ENCODE measurements around the gene ZNF275.

The ZNF275 gene

GRCh38 chrX:153348421-153348820, 14.5 kb downstream of the ZNF275 start:
- no peaks in the 10 kb centered on the region for H3K9me3 ChIP-seq (ENCODE audit: control insufficient read depth, insufficient read depth, low read length)
- peaks cover 2% of the 10 kb centered on the region for H3K36me3 ChIP-seq (ENCODE audit: control insufficient read depth, low read length)
- no peaks in the 10 kb centered on the region for H4K20me1 ChIP-seq (ENCODE audit: control insufficient read depth, insufficient read depth, low read depth, low read length)
- H3F3A ChIP-seq (ENCODE audit: control insufficient read depth, insufficient read depth): no peaks in the 10 kb centered on the region
- H3K4me1 ChIP-seq (ENCODE audit: control insufficient read depth, low read length): no peaks in the 10 kb centered on the region
- H3K9me2 ChIP-seq (replicated peaks; ENCODE audit: control insufficient read depth, low read length): no peaks in the 10 kb centered on the region
- no peaks in the 10 kb centered on the region for H3K27me3 ChIP-seq (ENCODE audit: control insufficient read depth, low read length)
- no peak overlapping the region for H3K4me2 ChIP-seq (ENCODE audit: low read length)
- no peaks in the 10 kb centered on the region for H3K79me2 ChIP-seq (ENCODE audit: control insufficient read depth, low read length)
- TF ChIP-seq CTCF (IDR thresholded peaks at IDR 0.05; ENCODE audit: low read depth, low read length, poor library complexity, severe bottlenecking) (no peak), EZH2phosphoT487 (IDR thresholded peaks at IDR 0.05; ENCODE audit: borderline replicate concordance, low read length) (no peak)
- no peak overlapping the region for H3K27ac ChIP-seq (ENCODE audit: low read depth, low read length)
- H3K4me3 ChIP-seq (ENCODE audit: low read length): no peak overlapping the region

- no peak overlapping the region for H3K27ac ChIP-seq (ENCODE audit: low read depth, low read length)
- no peaks in the 10 kb centered on the region; the same call in 1 of the 2 replicates for H3K36me3 ChIP-seq (ENCODE audit: control insufficient read depth, low read length)
- no peaks in the 10 kb centered on the region for H3K9me3 ChIP-seq (ENCODE audit: control insufficient read depth, insufficient read depth, low read length)
- H3K9me2 ChIP-seq (replicated peaks; ENCODE audit: control insufficient read depth, low read length): no peaks in the 10 kb centered on the region
- TF ChIP-seq EZH2phosphoT487 (IDR thresholded peaks at IDR 0.05; ENCODE audit: borderline replicate concordance, low read length) (no peak), CTCF (IDR thresholded peaks at IDR 0.05; ENCODE audit: low read depth, low read length, poor library complexity, severe bottlenecking) (no peak)
- no peaks in the 10 kb centered on the region for H3K27me3 ChIP-seq (ENCODE audit: control insufficient read depth, low read length)
- no peaks in the 10 kb centered on the region for H3F3A ChIP-seq (ENCODE audit: control insufficient read depth, insufficient read depth)
- no peaks in the 10 kb centered on the region for H3K79me2 ChIP-seq (ENCODE audit: control insufficient read depth, low read length)
- no peak overlapping the region for H3K4me2 ChIP-seq (ENCODE audit: low read length)
- H3K4me1 ChIP-seq (ENCODE audit: control insufficient read depth, low read length): no peaks in the 10 kb centered on the region
- H4K20me1 ChIP-seq (ENCODE audit: control insufficient read depth, insufficient read depth, low read depth, low read length): no peaks in the 10 kb centered on the region
- H3K4me3 ChIP-seq (ENCODE audit: low read length): no peak overlapping the region
Measured at GRCh38 chrX:153349952-153350351, 16.0 kb downstream of the ZNF275 start.

- TF ChIP-seq EZH2phosphoT487 (IDR thresholded peaks at IDR 0.05; ENCODE audit: borderline replicate concordance, low read length) (no peak), CTCF (IDR thresholded peaks at IDR 0.05; ENCODE audit: low read depth, low read length, poor library complexity, severe bottlenecking) (no peak)
- H4K20me1 ChIP-seq (ENCODE audit: control insufficient read depth, insufficient read depth, low read depth, low read length): no peaks in the 10 kb centered on the region
- no peaks in the 10 kb centered on the region for H3K4me1 ChIP-seq (ENCODE audit: control insufficient read depth, low read length)
- H3K4me3 ChIP-seq (ENCODE audit: low read length): no peak overlapping the region
- H3K79me2 ChIP-seq (ENCODE audit: control insufficient read depth, low read length): no peaks in the 10 kb centered on the region
- H3K4me2 ChIP-seq (ENCODE audit: low read length): no peak overlapping the region
- no peaks in the 10 kb centered on the region for H3K9me2 ChIP-seq (replicated peaks; ENCODE audit: control insufficient read depth, low read length)
- H3K9me3 ChIP-seq (ENCODE audit: control insufficient read depth, insufficient read depth, low read length): no peaks in the 10 kb centered on the region
- no peaks in the 10 kb centered on the region; the same call in 1 of the 2 replicates for H3K36me3 ChIP-seq (ENCODE audit: control insufficient read depth, low read length)
- H3K27me3 ChIP-seq (ENCODE audit: control insufficient read depth, low read length): no peaks in the 10 kb centered on the region
- no peaks in the 10 kb centered on the region for H3F3A ChIP-seq (ENCODE audit: control insufficient read depth, insufficient read depth)
- no peak overlapping the region for H3K27ac ChIP-seq (ENCODE audit: low read depth, low read length)
Measured at GRCh38 chrX:153351981-153352380, 18.0 kb downstream of the ZNF275 start.
